NCI-H1417 (cell line): ENCODE results near the gene TCL1A.

ENCODE experiments used
- DNase-seq, 3 experiments: peaks; one replicate each; lab custom pipeline; 2025; lab: John Stamatoyannopoulos, UW

Gene TCL1A

GRCh38 chr14:95705518-95705917 is 8.4 kb downstream of the TCL1A start:
- DNase-seq, result no peak

GRCh38 chr14:95703805-95704204 is 10.1 kb downstream of the TCL1A start:
- DNase-seq, result no peak

- no peak for DNase-seq
Observed at GRCh38 chr14:95703341-95703740, 10.6 kb downstream of the TCL1A start.

- no peak for DNase-seq
Observed at GRCh38 chr14:95701846-95702221, 12.1 kb downstream of the TCL1A start.

GRCh38 chr14:95700221-95700976 is 13.5 kb downstream of the TCL1A start:
- no peak for DNase-seq

GRCh38 chr14:95699412-95699811 is 14.5 kb downstream of the TCL1A start:
- DNase-seq, result no peak

GRCh38 chr14:95698287-95698686 is 15.6 kb downstream of the TCL1A start:
- DNase-seq, result no peak

GRCh38 chr14:95697764-95698163 is 16.2 kb downstream of the TCL1A start:
- peak in 1 of 3 experiments; percentile 23 for DNase-seq

- no peak for DNase-seq
Observed at GRCh38 chr14:95696741-95697140, 17.2 kb downstream of the TCL1A start.

GRCh38 chr14:95695913-95696312 is 18.0 kb downstream of the TCL1A start:
- no peak for DNase-seq

- no peak for DNase-seq
Observed at GRCh38 chr14:95695051-95695450, 18.9 kb downstream of the TCL1A start.

GRCh38 chr14:95692109-95692508 is 21.8 kb downstream of the TCL1A start:
- DNase-seq, result no peak

- DNase-seq, result no peak
Observed at GRCh38 chr14:95691591-95691990, 22.3 kb downstream of the TCL1A start.

GRCh38 chr14:95690815-95691214 is 23.1 kb downstream of the TCL1A start:
- DNase-seq, result no peak

GRCh38 chr14:95689441-95689840 is 24.5 kb downstream of the TCL1A start:
- no peak for DNase-seq

- peak in 2 of 3 experiments; percentile 56 to 88 for DNase-seq
Observed at GRCh38 chr14:95686935-95687334, 27.0 kb downstream of the TCL1A start.

GRCh38 chr14:95685978-95686922 is 27.7 kb downstream of the TCL1A start, which contains the start of gene TCL1B:
Gene TCL1B, plus strand, starts transcription at chr14:95686426. Its CDS starts 42 bp downstream, at chr14:95686468.
- DNase-seq, result no peak

- DNase-seq, result no peak
Observed at GRCh38 chr14:95683793-95684192, 30.1 kb downstream of the TCL1A start.

- peak in 1 of 3 experiments; percentile 20 for DNase-seq
Observed at GRCh38 chr14:95681153-95681552, 32.8 kb downstream of the TCL1A start.

GRCh38 chr14:95679998-95680735 is 33.8 kb downstream of the TCL1A start:
- peak; percentile 69 to 94 (median 78) for DNase-seq

- peak; percentile 33 to 84 (median 78) for DNase-seq
Observed at GRCh38 chr14:95679148-95679815, 34.6 kb downstream of the TCL1A start.
